HG03457 (cell line): ENCODE results near the gene TRPM5.

ENCODE experiments used
- ATAC-seq: cut with Tn5 transposase; IDR thresholded peaks from one replicate; pipeline ENCODE4 v1.9.1; 2021; ENCODE audit warnings: moderate number of reproducible peaks; ENCODE audit not compliant: unreplicated experiment

TRPM5 gene

GRCh38 chr11:2459016-2459725 lies 14.9 kb upstream of the TRPM5 start:
- no peak for ATAC-seq

GRCh38 chr11:2458321-2458720 lies 14.0 kb upstream of the TRPM5 start:
- ATAC-seq: no peak

- ATAC-seq: no peak
These were observed 9.1 kb upstream of the TRPM5 start for GRCh38 chr11:2453436-2453835.

GRCh38 chr11:2452321-2453012 lies 8.2 kb upstream of the TRPM5 start:
- no peak for ATAC-seq

GRCh38 chr11:2451916-2452315 lies 7.6 kb upstream of the TRPM5 start:
- no peak for ATAC-seq

GRCh38 chr11:2451336-2451735 lies 7.0 kb upstream of the TRPM5 start:
- no peak for ATAC-seq

- ATAC-seq: no peak
These were observed 6.2 kb upstream of the TRPM5 start for GRCh38 chr11:2450321-2451041.

GRCh38 chr11:2449548-2450320 lies 5.4 kb upstream of the TRPM5 start:
- ATAC-seq: no peak

- no peak for ATAC-seq
These were observed 4.6 kb upstream of the TRPM5 start for GRCh38 chr11:2448661-2449547.

GRCh38 chr11:2447951-2448650 lies 3.8 kb upstream of the TRPM5 start:
- no peak for ATAC-seq

GRCh38 chr11:2447253-2447950 lies 3.1 kb upstream of the TRPM5 start:
- no peak for ATAC-seq

GRCh38 chr11:2446590-2447252 lies 2.4 kb upstream of the TRPM5 start:
- no peak for ATAC-seq

- no peak for ATAC-seq
These were observed 1.6 kb upstream of the TRPM5 start for GRCh38 chr11:2445746-2446551.

GRCh38 chr11:2444821-2445745 lies 769 bp upstream of the TRPM5 start, which contains the start of gene KCNQ1:
KCNQ1 (plus strand) TSS chr11:2445008; CDS start chr11:2445099, 91 bp downstream.
- ATAC-seq: no peak

GRCh38 chr11:2443406-2443805 lies 908 bp downstream of the TRPM5 start:
- no peak for ATAC-seq

- no peak for ATAC-seq
These were observed 1.7 kb downstream of the TRPM5 start for GRCh38 chr11:2442589-2442988.
